HepG2 (cell line): ENCODE results near the gene TK1. TPM values are rescaled to one million over a fixed set of nuclear protein-coding genes. Genes with fewer than 3 reads are reported as not detected.

Experiments
- ARHGAP35 ChIP-seq: sonication (generic); formaldehyde crosslinking; IDR thresholded peaks from 2 replicates; pipeline ENCODE4 v1.9.0; 2022; ENCODE audit warnings: mild to moderate bottlenecking, inconsistent platforms, moderate library complexity, missing genetic modification reagents, borderline replicate concordance
- BHLHE40 ChIP-seq: IDR thresholded peaks from 2 replicates; pipeline ENCODE4 v1.6.1; 2011; ENCODE audit warnings: low read length, improper control_type of control experiment
- BRCA1 ChIP-seq: sonication (generic); formaldehyde crosslinking; IDR thresholded peaks from 2 replicates; pipeline ENCODE4 v1.4.0; 2020; ENCODE audit warnings: missing genetic modification reagents
- CAMTA2 ChIP-seq: sonication (generic); formaldehyde crosslinking; IDR thresholded peaks from 2 replicates; pipeline ENCODE4 v1.4.0; 2020; ENCODE audit warnings: mild to moderate bottlenecking, missing genetic modification reagents, borderline replicate concordance
- ETV5 ChIP-seq: IDR thresholded peaks from 2 replicates; pipeline ENCODE4 v1.6.1; 2018; ENCODE audit warnings: missing biosample characterization, missing genetic modification reagents, inconsistent platforms, borderline replicate concordance
- FOSL1 ChIP-seq: sonication (generic); formaldehyde crosslinking; IDR thresholded peaks from 2 replicates; pipeline ENCODE4 v1.9.0; 2021; ENCODE audit warnings: missing genetic modification reagents, borderline replicate concordance
- FOXA1 ChIP-seq, 2 experiments: fragments of 450-650 bp in 1 of 2; sonication (generic) in 1 of 2; formaldehyde crosslinking in 1 of 2; IDR thresholded peaks; 2 replicates each; pipeline versions ENCODE4 v1.4.0 to v1.6.1; 2016 to 2020; ENCODE audit warnings: missing genetic modification reagents in 1 of 2
- GPBP1L1 ChIP-seq: sonication (generic); formaldehyde crosslinking; IDR thresholded peaks from 2 replicates; pipeline ENCODE4 v1.5.0; 2020; ENCODE audit warnings: mild to moderate bottlenecking, missing genetic modification reagents
- HDAC1 ChIP-seq: sonication (generic); formaldehyde crosslinking; IDR thresholded peaks from 2 replicates; pipeline ENCODE4 v1.5.1; 2020; ENCODE audit warnings: mild to moderate bottlenecking, missing genetic modification reagents
- HNF4G ChIP-seq, 2 experiments: sonication (generic) in 1 of 2; formaldehyde crosslinking in 1 of 2; IDR thresholded peaks; 2 replicates each; pipeline versions ENCODE4 v1.4.0 to v1.6.1; 2011 to 2020; ENCODE audit warnings: borderline replicate concordance in 2 of 2, low read depth in 2 of 2, mild to moderate bottlenecking in 2 of 2, low read length in 1 of 2, missing genetic modification reagents in 1 of 2, moderate library complexity in 1 of 2
- MATR3 ChIP-seq: sonication (generic); formaldehyde crosslinking; IDR thresholded peaks from 2 replicates; pipeline ENCODE4 v1.4.0; 2020; ENCODE audit warnings: missing genetic modification reagents
- MTA1 ChIP-seq: sonication (generic); formaldehyde crosslinking; IDR thresholded peaks from 2 replicates; pipeline ENCODE4 v1.4.0; 2020; ENCODE audit warnings: missing genetic modification reagents, mild to moderate bottlenecking, borderline replicate concordance
- NFE2L1 ChIP-seq: sonication (generic); formaldehyde crosslinking; IDR thresholded peaks from 2 replicates; pipeline ENCODE4 v1.4.0; 2020; ENCODE audit warnings: missing genetic modification reagents, mild to moderate bottlenecking, borderline replicate concordance
- POLR2AphosphoS2 ChIP-seq: IDR thresholded peaks from 2 replicates; pipeline ENCODE4 v1.6.1; 2011; ENCODE audit warnings: low read depth, low read length, improper control_type of control experiment
- PRPF4 ChIP-seq: fragments of 200-400 bp; formaldehyde crosslinking; IDR thresholded peaks from 2 replicates; pipeline ENCODE4 v1.6.1; 2016; ENCODE audit warnings: low read length, low read depth; ENCODE audit not compliant: poor library complexity, severe bottlenecking
- RCOR2 ChIP-seq: IDR thresholded peaks from 2 replicates; pipeline ENCODE4 v1.6.1; 2016; ENCODE audit warnings: missing biosample characterization, missing genetic modification reagents
- RXRB ChIP-seq: IDR thresholded peaks from 2 replicates; pipeline ENCODE4 v1.6.1; 2016; ENCODE audit warnings: borderline replicate concordance, missing genetic modification reagents, missing compliant biosample characterization
- U2AF2 ChIP-seq: fragments of 200-400 bp; formaldehyde crosslinking; IDR thresholded peaks from 2 replicates; pipeline ENCODE4 v1.6.1; 2017; ENCODE audit warnings: low read depth, mild to moderate bottlenecking, low read length
- ZC3H13 ChIP-seq: sonication (generic); formaldehyde crosslinking; IDR thresholded peaks from 2 replicates; pipeline ENCODE4 v1.8.1; 2023; ENCODE audit warnings: mild to moderate bottlenecking, missing genetic modification reagents, moderate library complexity
- ZEB1 ChIP-seq: IDR thresholded peaks from 2 replicates; pipeline ENCODE4 v1.6.1; 2012; ENCODE audit warnings: mild to moderate bottlenecking, low read depth, inconsistent platforms; ENCODE audit not compliant: insufficient replicate concordance
- ZFP62 ChIP-seq: sonication (generic); formaldehyde crosslinking; IDR thresholded peaks from 2 replicates; pipeline ENCODE4 v1.4.0; 2020; ENCODE audit warnings: missing genetic modification reagents
- ZNF225 ChIP-seq: sonication (generic); formaldehyde crosslinking; IDR thresholded peaks from 2 replicates; pipeline ENCODE4 v1.4.0; 2020; ENCODE audit warnings: mild to moderate bottlenecking, missing genetic modification reagents
- ZNF251 ChIP-seq: sonication (generic); formaldehyde crosslinking; IDR thresholded peaks from 2 replicates; pipeline ENCODE4 v1.9.0; 2021; ENCODE audit warnings: mild to moderate bottlenecking, missing genetic modification reagents
- ZNF274 ChIP-seq: sonication (generic); formaldehyde crosslinking; IDR thresholded peaks from 2 replicates; pipeline ENCODE4 v1.5.1; 2020; ENCODE audit warnings: mild to moderate bottlenecking, missing genetic modification reagents
- ZNF337 ChIP-seq: sonication (generic); formaldehyde crosslinking; IDR thresholded peaks from 2 replicates; pipeline ENCODE4 v1.5.1; 2020; ENCODE audit warnings: missing genetic modification reagents, low read depth, mild to moderate bottlenecking, borderline replicate concordance
- ZNF354B ChIP-seq: sonication (generic); formaldehyde crosslinking; IDR thresholded peaks from 2 replicates; pipeline ENCODE4 v1.8.0; 2022; ENCODE audit warnings: mild to moderate bottlenecking, missing genetic modification reagents
- ZNF619 ChIP-seq: sonication (generic); formaldehyde crosslinking; IDR thresholded peaks from 2 replicates; pipeline ENCODE4 v1.4.0; 2020; ENCODE audit warnings: mild to moderate bottlenecking, missing genetic modification reagents
- ZNF660 ChIP-seq: sonication (generic); formaldehyde crosslinking; IDR thresholded peaks from 2 replicates; pipeline ENCODE4 v1.5.1; 2020; ENCODE audit warnings: mild to moderate bottlenecking, low read depth, missing genetic modification reagents, borderline replicate concordance
- ZNF670 ChIP-seq: sonication (generic); formaldehyde crosslinking; IDR thresholded peaks from 2 replicates; pipeline ENCODE4 v1.8.0; 2022; ENCODE audit warnings: mild to moderate bottlenecking, missing genetic modification reagents, borderline replicate concordance
- ZNF674 ChIP-seq: sonication (generic); formaldehyde crosslinking; IDR thresholded peaks from 2 replicates; pipeline ENCODE4 v1.5.0; 2020; ENCODE audit warnings: low read depth, mild to moderate bottlenecking, missing genetic modification reagents
- polyA plus RNA-seq, 8 experiments: library from polyadenylated mRNA; depleted of rRNA in 3 of 8; stranded (reverse) in 7 of 8; unstranded in 1 of 8; fragments of >200 nt; fragmentation: Illumina TruSeq in 4 of 8; extraction: Trizol in 4 of 8; gene quantifications; 2 replicates each; pipeline versions ENCODE4 v1.2.1 to v1.2.3, GENCODE V29; 2011 to 2016; ENCODE audit warnings: low read depth in 4 of 8, missing spikeins in 1 of 8, mixed read lengths in 1 of 8; ENCODE audit not compliant: insufficient read depth in 1 of 8
- total RNA-seq, 5 experiments: library from RNA; depleted of rRNA; stranded (reverse); fragments of >200 nt; fragmentation: Illumina TruSeq; extraction: Trizol; gene quantifications; 2 replicates each; pipeline ENCODE4 v1.2.3, GENCODE V29; 2016; ENCODE audit warnings: low read depth in 1 of 5

Gene TK1
- total and polyA plus RNA-seq, 2 of the 13 experiments (the other 11 are each of a cell fraction or from before 2014, with no cell fraction given) = 45.0 to 96.0 TPM

GRCh38 chr17:78144736-78145641 lies 41.9 kb downstream of the TK1 start (continued):
- TF ChIP-seq FOXA1 (IDR thresholded peaks at IDR 0.05) (no peak), FOXA1 (CRISPR knock-in tag; IDR thresholded peaks at IDR 0.05) (0 out of 2 replicates have a peak, but pooled peaks have one; percentile 5), ARHGAP35 (no peak), ZNF251 (peak; percentile 77; the same call in 1 of the 2 replicates), RXRB (CRISPR knock-in tag) (peak; percentile 83), BHLHE40 (peak; percentile 45; the same call in 1 of the 2 replicates), POLR2AphosphoS2 (no peak), U2AF2 (no peak), PRPF4 (no peak), NFE2L1 (CRISPR knock-in tag) (no peak), BRCA1 (CRISPR knock-in tag) (peak; percentile 63; the same call in 1 of the 2 replicates), ZNF337 (CRISPR knock-in tag) (0 out of 2 replicates have a peak, but pooled peaks have one; percentile 23), ZEB1 (no peak), ZNF670 (CRISPR knock-in tag) (no peak), GPBP1L1 (CRISPR knock-in tag) (no peak), CAMTA2 (CRISPR knock-in tag) (no peak), MATR3 (CRISPR knock-in tag) (no peak), ETV5 (no peak), MTA1 (peak; percentile 74; the same call in 1 of the 2 replicates), RCOR2 (CRISPR knock-in tag) (peak; percentile 60; the same call in 1 of the 2 replicates), ZNF274 (peak; percentile 71; the same call in 1 of the 2 replicates), ZNF619 (CRISPR knock-in tag) (no peak), ZFP62 (CRISPR knock-in tag) (no peak), FOSL1 (no peak), HDAC1 (CRISPR knock-in tag) (peak; percentile 81), ZNF225 (CRISPR knock-in tag) (no peak; the same call in 1 of the 2 replicates), ZNF354B (CRISPR knock-in tag) (no peak), ZNF660 (CRISPR knock-in tag) (peak; percentile 69; the same call in 1 of the 2 replicates), ZC3H13 (peak; percentile 89; the same call in 1 of the 2 replicates), HNF4G (IDR thresholded peaks at IDR 0.05; ENCODE audit: borderline replicate concordance, low read depth, low read length) (no peak), HNF4G (CRISPR knock-in tag; IDR thresholded peaks at IDR 0.05; ENCODE audit: borderline replicate concordance, low read depth) (peak; percentile 77; the same call in 1 of the 2 replicates), ZNF674 (no peak)
